Transverse colon (tissue), 4 donors: Measurements from ENCODE around the gene P2RY6. TPM values are rescaled to one million over a fixed set of nuclear protein-coding genes. Genes with fewer than 3 reads are reported as not detected.
A peak's percentile ranks its signal among the peaks of the same experiment; 100 is the strongest.

Experiments used
- DNase-seq: peaks from one replicate; pipeline ENCODE4 v3.0.0-alpha.2; 2019
- H3K27ac ChIP-seq, 4 donors: fragments of 200-600 bp; sonication (generic); 2 replicates each; pipeline ENCODE4 v1.5.1; 2016 to 2018; ENCODE audit warnings: inconsistent platforms in 4 of 4
- H3K27me3 ChIP-seq: fragments of 200-600 bp; sonication (generic); 2 replicates; pipeline ENCODE4 v1.5.1; 2017; ENCODE audit warnings: inconsistent platforms
- H3K36me3 ChIP-seq, 4 donors: fragments of 200-600 bp; sonication (generic); 2 replicates each; pipeline ENCODE4 v1.5.1; 2017 to 2019; ENCODE audit warnings: inconsistent platforms in 4 of 4
- H3K4me1 ChIP-seq, 4 donors: fragments of 200-600 bp; sonication (generic); 2 replicates each; pipeline ENCODE4 v1.5.1; 2017 to 2020; ENCODE audit warnings: inconsistent platforms in 4 of 4
- H3K4me3 ChIP-seq, 4 donors: fragments of 200-600 bp; sonication (generic); 1 replicate in 1 of 4; 2 replicates in 3 of 4; pipeline versions ENCODE4 v1.5.1 to v1.6.1; 2017 to 2019; ENCODE audit warnings: inconsistent platforms in 4 of 4
- H3K9me3 ChIP-seq, 2 donors: fragments of 200-600 bp; sonication (generic); 2 replicates each; pipeline ENCODE4 v1.5.1; 2017 to 2019; ENCODE audit warnings: inconsistent platforms in 2 of 2
- EP300 ChIP-seq: sonication (generic); formaldehyde crosslinking; IDR thresholded peaks from one replicate; pipeline ENCODE4 v1.6.1; 2017; ENCODE audit warnings: antibody characterized with exemption, low read depth
- POLR2A ChIP-seq: fragments of 450-650 bp; IDR thresholded peaks from one replicate; pipeline ENCODE4 v1.6.1; 2016; ENCODE audit warnings: antibody characterized with exemption, mild to moderate bottlenecking, moderate library complexity
- POLR2AphosphoS5 ChIP-seq, 3 donors: sonication (generic); formaldehyde crosslinking; IDR thresholded peaks; one replicate each; pipeline ENCODE4 v1.6.1; 2016; ENCODE audit warnings: antibody characterized with exemption in 3 of 3
- WGBS, 2 donors: methylation state at CpG; one replicate each; pipeline ENCODE4 v1.1.5; 2018; ENCODE audit warnings: low coverage in 1 of 2; 5-methylcytosine and 5-hydroxymethylcytosine counted together
- in situ Hi-C, 4 donors: fragments of 200-750 bp; cut with MboI; loops; one replicate each; pipeline versions ENCODE4 v1.15.0 to v1.15.1; 2017; ENCODE audit warnings: low sequenced_read_pairs in 3 of 4, low pct_ligation_motif_present in 1 of 4, low pct_unique_long_range_greater_than_20kb in 1 of 4
- intact Hi-C: fragments of 100-400 bp; cut with DNase I; formaldehyde crosslinking; loops from one replicate; pipeline ENCODE4 v1.15.1; 2023; ENCODE audit warnings: low total_unique reads
- total RNA-seq, 4 donors: library from RNA; depleted of rRNA; stranded (reverse); fragments of >200 nt; gene quantifications; one replicate each; pipeline ENCODE4 v1.1.0, GENCODE V29; 2016
- TF ChIP-seq, protein P1 (sequence below), 5 experiments: fragments of 200-600 bp in 3 of 5; fragments of 450-650 bp in 2 of 5; sonication (generic) in 3 of 5; IDR thresholded peaks; 1 replicate in 2 of 5; 2 replicates in 3 of 5; pipeline ENCODE4 v1.5.1; 2016 to 2017; ENCODE audit warnings: antibody characterized with exemption in 5 of 5, inconsistent platforms in 3 of 5, mild to moderate bottlenecking in 2 of 5, moderate library complexity in 1 of 5

The P2RY6 gene
- total RNA-seq, 4 donors from 2014 or later, result 1.1 to 1.6 (median 1.4) TPM; not detected in 1

- no peaks in the 10 kb centered on the region for H3K27me3 ChIP-seq
Measured at GRCh38 chr11:73233211-73233610, 38.9 kb upstream of the P2RY6 start.

GRCh38 chr11:73233692-73234470 lies 38.3 kb upstream of the P2RY6 start:
- Histone ChIP-seq H3K27me3 (no peaks in the 10 kb centered on the region), H3K4me3 (no peak overlapping the region), H3K36me3 (no peaks in the 10 kb centered on the region), H3K27ac (no peak overlapping the region), H3K4me1 (peaks cover 0 to 6% (median 3%) of the 10 kb centered on the region in 4 donors), H3K9me3 (no peaks in the 10 kb centered on the region)
- peak; percentile 4 for DNase-seq
- intact Hi-C loops (no loop called here), in situ Hi-C loops (no loop called here)
- TF ChIP-seq EP300 (no peak), POLR2A (no peak), POLR2AphosphoS5 (IDR thresholded peaks at IDR 0.05) (no peak)
- TF ChIP-seq, protein P1, sequence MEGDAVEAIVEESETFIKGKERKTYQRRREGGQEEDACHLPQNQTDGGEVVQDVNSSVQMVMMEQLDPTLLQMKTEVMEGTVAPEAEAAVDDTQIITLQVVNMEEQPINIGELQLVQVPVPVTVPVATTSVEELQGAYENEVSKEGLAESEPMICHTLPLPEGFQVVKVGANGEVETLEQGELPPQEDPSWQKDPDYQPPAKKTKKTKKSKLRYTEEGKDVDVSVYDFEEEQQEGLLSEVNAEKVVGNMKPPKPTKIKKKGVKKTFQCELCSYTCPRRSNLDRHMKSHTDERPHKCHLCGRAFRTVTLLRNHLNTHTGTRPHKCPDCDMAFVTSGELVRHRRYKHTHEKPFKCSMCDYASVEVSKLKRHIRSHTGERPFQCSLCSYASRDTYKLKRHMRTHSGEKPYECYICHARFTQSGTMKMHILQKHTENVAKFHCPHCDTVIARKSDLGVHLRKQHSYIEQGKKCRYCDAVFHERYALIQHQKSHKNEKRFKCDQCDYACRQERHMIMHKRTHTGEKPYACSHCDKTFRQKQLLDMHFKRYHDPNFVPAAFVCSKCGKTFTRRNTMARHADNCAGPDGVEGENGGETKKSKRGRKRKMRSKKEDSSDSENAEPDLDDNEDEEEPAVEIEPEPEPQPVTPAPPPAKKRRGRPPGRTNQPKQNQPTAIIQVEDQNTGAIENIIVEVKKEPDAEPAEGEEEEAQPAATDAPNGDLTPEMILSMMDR (IDR thresholded peaks at IDR 0.05), result no peak
- 20 to 90% methylated on average over 1 to 23 of the region's 23 CpGs for WGBS, 2 donors

More at GRCh38 chr11:73233211-73233610, 38.9 kb upstream of the P2RY6 start:
- no peak overlapping the region for H3K27ac ChIP-seq
- no peaks in the 10 kb centered on the region for H3K9me3 ChIP-seq
- DNase-seq, result no peak
- in situ Hi-C loops, result no loop called here
- TF ChIP-seq, protein P1 (IDR thresholded peaks at IDR 0.05), result no peak
- no peak for TF ChIP-seq POLR2A
- TF ChIP-seq EP300, result no peak
- no peak for TF ChIP-seq POLR2AphosphoS5 (IDR thresholded peaks at IDR 0.05)
- intact Hi-C loops, result no loop called here
- no peak overlapping the region for H3K4me3 ChIP-seq
- H3K36me3 ChIP-seq, result no peaks in the 10 kb centered on the region
- peaks cover 0 to 6% (median 3%) of the 10 kb centered on the region in 4 donors for H3K4me1 ChIP-seq

- 96% methylated on average over 51 of the region's 56 CpGs; no CpG with 5 or more reads in 1 of the 2 donors for WGBS, 2 donors
- no peaks in the 10 kb centered on the region for H3K9me3 ChIP-seq
- H3K36me3 ChIP-seq, result no peaks in the 10 kb centered on the region
- no peak overlapping the region for H3K27ac ChIP-seq
- H3K27me3 ChIP-seq, result no peaks in the 10 kb centered on the region
- TF ChIP-seq, protein P1 (IDR thresholded peaks at IDR 0.05), result no peak
- intact Hi-C loops, result no loop called here
- no peak for DNase-seq
- H3K4me3 ChIP-seq, result no peak overlapping the region
- in situ Hi-C loops, result loop anchor here in 3 of 4 donors (5.0 kb wide), 1 partner anchor 47 kb away; no protein-coding TSS in a partner anchor
- peaks cover 0 to 6% (median 3%) of the 10 kb centered on the region in 4 donors for H3K4me1 ChIP-seq
Measured at GRCh38 chr11:73234471-73235181, 37.5 kb upstream of the P2RY6 start.

- TF ChIP-seq POLR2AphosphoS5 (IDR thresholded peaks at IDR 0.05) (no peak), EP300 (no peak), POLR2A (no peak)
- TF ChIP-seq, protein P1 (IDR thresholded peaks at IDR 0.05), result no peak
- Histone ChIP-seq H3K9me3 (no peaks in the 10 kb centered on the region), H3K4me1 (peaks cover 0 to 6% (median 3%) of the 10 kb centered on the region in 4 donors), H3K4me3 (no peak overlapping the region), H3K36me3 (no peaks in the 10 kb centered on the region), H3K27ac (no peak overlapping the region), H3K27me3 (no peaks in the 10 kb centered on the region)
- no peak for DNase-seq
- intact Hi-C loops, result no loop called here
- 89% methylated on average over 8 of the region's 8 CpGs; no CpG with 5 or more reads in 1 of the 2 donors for WGBS, 2 donors
- in situ Hi-C loops, result loop anchor here in 3 of 4 donors (5.0 kb wide), 1 partner anchor 48 kb away; no protein-coding TSS in a partner anchor
Measured at GRCh38 chr11:73235236-73235786, 36.8 kb upstream of the P2RY6 start.
